Ovary (tissue), 9 donors: ENCODE measurements around the gene SPACDR. TPM values are rescaled to one million over a fixed set of nuclear protein-coding genes. Genes with fewer than 3 reads are reported as not detected.

Source experiments
- DNase-seq, 5 donors: peaks; one replicate each; pipeline ENCODE4 v3.0.0-alpha.2; 2019 to 2020
- H3K27ac ChIP-seq, 2 donors: fragments of 200-600 bp; one replicate each; pipeline versions ENCODE4 v1.5.1 to v1.8.0; 2019 to 2022
- H3K27me3 ChIP-seq: fragments of 200-600 bp; one replicate; pipeline ENCODE4 v1.8.0; 2022
- H3K36me3 ChIP-seq: fragments of 200-600 bp; sonication (generic); one replicate; pipeline ENCODE4 v1.5.1; 2019
- H3K4me1 ChIP-seq: one replicate; pipeline ENCODE4 v1.8.1; 2013; ENCODE audit warnings: mild to moderate bottlenecking, moderate library complexity; ENCODE audit not compliant: insufficient read depth
- H3K4me3 ChIP-seq: fragments of 200-600 bp; sonication (generic); one replicate; pipeline ENCODE4 v1.5.1; 2017
- H3K9me3 ChIP-seq, 2 donors: fragments of 200-600 bp in 1 of 2; sonication (generic) in 1 of 2; one replicate each; pipeline versions ENCODE4 v1.5.1 to v1.8.1; 2013 to 2019; ENCODE audit warnings: mild to moderate bottlenecking in 1 of 2, moderate library complexity in 1 of 2
- EP300 ChIP-seq: sonication (generic); formaldehyde crosslinking; IDR thresholded peaks from one replicate; pipeline ENCODE4 v1.6.1; 2017; ENCODE audit warnings: antibody characterized with exemption
- POLR2A ChIP-seq: fragments of 450-650 bp; IDR thresholded peaks from one replicate; pipeline ENCODE4 v1.6.1; 2017; ENCODE audit warnings: antibody characterized with exemption, mild to moderate bottlenecking, moderate library complexity
- WGBS, 3 donors: extraction: QIAGEN DNeasy Blood & Tissue Kit in 1 of 3; methylation state at CpG; one replicate each; pipeline versions ENCODE4 v1.1.5 to v1.1.7; 2013 to 2017; 5-methylcytosine and 5-hydroxymethylcytosine counted together
- intact Hi-C, 4 donors: fragments of 100-400 bp; cut with DNase I; formaldehyde crosslinking; loops; one replicate each; pipeline versions ENCODE4 v1.11.0 to v1.15.1; 2022 to 2023
- polyA plus RNA-seq, 2 donors: library from polyadenylated mRNA; stranded (reverse); fragments of 200-250 nt in 1 of 2; fragments of 350-450 nt in 1 of 2; fragmentation: Illumina TruSeq in 1 of 2; extraction: RNeasy Lipid Tissue Mini Kit (QIAGEN cat#74804) in 1 of 2; gene quantifications; one replicate each; pipeline ENCODE4 v1.2.3, GENCODE V29; 2013 to 2014
- total RNA-seq, 7 donors: library from RNA; depleted of rRNA in 2 of 7; stranded (reverse); fragments of >200 nt in 2 of 7; fragmentation: NEBNext Ultra II Directional in 3 of 7; extraction: Animal tissue kit (Norgen Biotek cat#: 25700) in 3 of 7; gene quantifications; one replicate each; pipeline versions ENCODE4 v1.1.0 to v1.2.4, GENCODE V29; 2016 to 2023
- TF ChIP-seq, protein P1 (sequence below), 3 donors: fragments of 450-650 bp in 2 of 3; fragments of 200-600 bp in 1 of 3; IDR thresholded peaks; one replicate each; pipeline versions ENCODE4 v1.5.1 to v1.8.0; 2016 to 2022; ENCODE audit warnings: antibody characterized with exemption in 3 of 3, mild to moderate bottlenecking in 1 of 3
- donor health status: DM: no; HTN: no; CAD: no; lungs with moderate emphysema.
- donor health status: DM: no; HTN: no; CAD: no.
- donor health status: Bipolar disorder and iron deficiency.
- donor health status: DM: yes; HTN: yes; CAD: no.
- donor health status: DM: no; HTN: no; CAD: no.
- donor health status: DM: yes; HTN: yes; CAD: no.

Gene SPACDR
- total and polyA plus RNA-seq, 9 donors: 0.25 to 3.0 (median 0.78) TPM; not detected in 1

DNA sequence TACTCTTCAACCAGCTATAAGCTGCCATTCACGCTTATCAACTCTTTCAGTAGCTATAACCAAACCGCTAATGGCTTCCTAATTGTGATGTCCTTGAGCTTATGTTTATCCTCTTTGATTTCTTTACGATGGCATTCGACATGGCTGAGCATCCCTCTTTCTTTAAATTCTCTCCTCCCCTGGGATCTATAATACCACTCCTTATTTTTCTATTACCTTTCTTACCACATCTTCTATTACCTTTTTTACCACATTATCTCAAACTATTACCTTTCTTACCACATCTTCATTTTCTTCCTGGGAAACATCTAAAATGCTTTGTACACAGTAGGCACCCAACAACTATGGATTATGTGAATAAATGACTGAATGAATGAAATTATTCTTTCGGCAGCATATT, 48.6 kb downstream of the SPACDR start:
- 78 to 86% (median 82%) methylated on average over 5 of the region's 5 CpGs for WGBS, 3 donors
- no peak overlapping the region for H3K4me3 ChIP-seq
- H3K27ac ChIP-seq: no peak overlapping the region
- no peaks in the 10 kb centered on the region for H3K9me3 ChIP-seq
- no peaks in the 10 kb centered on the region for H3K4me1 ChIP-seq
- no peaks in the 10 kb centered on the region for H3K27me3 ChIP-seq
- DNase-seq: no peak
- no peaks in the 10 kb centered on the region for H3K36me3 ChIP-seq
- intact Hi-C loops: no loop called here
- TF ChIP-seq POLR2A: no peak
- TF ChIP-seq EP300: no peak
- TF ChIP-seq, protein P1, sequence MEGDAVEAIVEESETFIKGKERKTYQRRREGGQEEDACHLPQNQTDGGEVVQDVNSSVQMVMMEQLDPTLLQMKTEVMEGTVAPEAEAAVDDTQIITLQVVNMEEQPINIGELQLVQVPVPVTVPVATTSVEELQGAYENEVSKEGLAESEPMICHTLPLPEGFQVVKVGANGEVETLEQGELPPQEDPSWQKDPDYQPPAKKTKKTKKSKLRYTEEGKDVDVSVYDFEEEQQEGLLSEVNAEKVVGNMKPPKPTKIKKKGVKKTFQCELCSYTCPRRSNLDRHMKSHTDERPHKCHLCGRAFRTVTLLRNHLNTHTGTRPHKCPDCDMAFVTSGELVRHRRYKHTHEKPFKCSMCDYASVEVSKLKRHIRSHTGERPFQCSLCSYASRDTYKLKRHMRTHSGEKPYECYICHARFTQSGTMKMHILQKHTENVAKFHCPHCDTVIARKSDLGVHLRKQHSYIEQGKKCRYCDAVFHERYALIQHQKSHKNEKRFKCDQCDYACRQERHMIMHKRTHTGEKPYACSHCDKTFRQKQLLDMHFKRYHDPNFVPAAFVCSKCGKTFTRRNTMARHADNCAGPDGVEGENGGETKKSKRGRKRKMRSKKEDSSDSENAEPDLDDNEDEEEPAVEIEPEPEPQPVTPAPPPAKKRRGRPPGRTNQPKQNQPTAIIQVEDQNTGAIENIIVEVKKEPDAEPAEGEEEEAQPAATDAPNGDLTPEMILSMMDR (IDR thresholded peaks at IDR 0.05): no peak

- H3K4me1 ChIP-seq: no peaks in the 10 kb centered on the region
- intact Hi-C loops: no loop called here
- H3K27ac ChIP-seq: no peak overlapping the region
- H3K4me3 ChIP-seq: no peak overlapping the region
- H3K27me3 ChIP-seq: no peaks in the 10 kb centered on the region
- H3K36me3 ChIP-seq: no peaks in the 10 kb centered on the region
- WGBS, 3 donors: 83 to 97% (median 95%) methylated on average over 1 of the region's 1 CpG
- no peak for DNase-seq
- H3K9me3 ChIP-seq: no peaks in the 10 kb centered on the region
- TF ChIP-seq, protein P1 (IDR thresholded peaks at IDR 0.05): no peak
- no peak for TF ChIP-seq EP300
- no peak for TF ChIP-seq POLR2A
Measured at GRCh38 chr7:100413889-100414288, 50.2 kb downstream of the SPACDR start.

- Histone ChIP-seq H3K27me3 (no peaks in the 10 kb centered on the region), H3K4me3 (no peak overlapping the region), H3K9me3 (no peaks in the 10 kb centered on the region), H3K27ac (no peak overlapping the region), H3K4me1 (no peaks in the 10 kb centered on the region), H3K36me3 (no peaks in the 10 kb centered on the region)
- TF ChIP-seq EP300 (no peak), POLR2A (no peak)
- TF ChIP-seq, protein P1 (IDR thresholded peaks at IDR 0.05): no peak
- DNase-seq: no peak
- intact Hi-C loops: no loop called here
Measured at GRCh38 chr7:100413346-100413745, 50.7 kb downstream of the SPACDR start.

DNA sequence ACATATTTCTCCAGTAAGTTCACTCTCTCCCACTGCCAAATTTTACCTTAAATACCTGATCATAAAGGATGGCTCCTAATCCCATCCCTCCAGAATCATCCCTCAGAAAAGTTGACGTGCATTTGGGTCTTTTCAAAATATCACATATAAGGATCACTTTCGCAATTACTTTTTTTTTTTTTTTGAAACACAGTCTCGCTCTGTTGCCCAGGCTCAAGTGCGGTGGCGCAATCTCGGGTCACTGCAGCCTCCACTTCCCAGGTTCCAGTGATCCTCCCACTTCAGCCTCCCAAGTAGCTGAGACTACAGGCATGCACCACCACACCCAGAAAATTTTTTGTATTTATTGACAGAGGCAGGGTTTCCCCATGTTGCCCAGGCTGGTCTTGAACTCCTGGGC, 53.0 kb downstream of the SPACDR start:
- no peak for DNase-seq
- no peaks in the 10 kb centered on the region for H3K4me1 ChIP-seq
- WGBS, 3 donors: 92 to 95% (median 93%) methylated on average over 6 of the region's 6 CpGs
- H3K36me3 ChIP-seq: no peaks in the 10 kb centered on the region
- no peak overlapping the region for H3K4me3 ChIP-seq
- intact Hi-C loops: no loop called here
- no peak overlapping the region for H3K27ac ChIP-seq
- no peaks in the 10 kb centered on the region for H3K27me3 ChIP-seq
- no peaks in the 10 kb centered on the region for H3K9me3 ChIP-seq
- no peak for TF ChIP-seq EP300
- TF ChIP-seq, protein P1 (IDR thresholded peaks at IDR 0.05): no peak
- no peak for TF ChIP-seq POLR2A
